ENCODE measurements around the gene CNPY1. TPM values are rescaled to one million over a fixed set of nuclear protein-coding genes. Genes with fewer than 3 reads are reported as not detected.

The CNPY1 gene
- total RNA-seq, 1 experiment from 2014 or later = not detected

DNA sequence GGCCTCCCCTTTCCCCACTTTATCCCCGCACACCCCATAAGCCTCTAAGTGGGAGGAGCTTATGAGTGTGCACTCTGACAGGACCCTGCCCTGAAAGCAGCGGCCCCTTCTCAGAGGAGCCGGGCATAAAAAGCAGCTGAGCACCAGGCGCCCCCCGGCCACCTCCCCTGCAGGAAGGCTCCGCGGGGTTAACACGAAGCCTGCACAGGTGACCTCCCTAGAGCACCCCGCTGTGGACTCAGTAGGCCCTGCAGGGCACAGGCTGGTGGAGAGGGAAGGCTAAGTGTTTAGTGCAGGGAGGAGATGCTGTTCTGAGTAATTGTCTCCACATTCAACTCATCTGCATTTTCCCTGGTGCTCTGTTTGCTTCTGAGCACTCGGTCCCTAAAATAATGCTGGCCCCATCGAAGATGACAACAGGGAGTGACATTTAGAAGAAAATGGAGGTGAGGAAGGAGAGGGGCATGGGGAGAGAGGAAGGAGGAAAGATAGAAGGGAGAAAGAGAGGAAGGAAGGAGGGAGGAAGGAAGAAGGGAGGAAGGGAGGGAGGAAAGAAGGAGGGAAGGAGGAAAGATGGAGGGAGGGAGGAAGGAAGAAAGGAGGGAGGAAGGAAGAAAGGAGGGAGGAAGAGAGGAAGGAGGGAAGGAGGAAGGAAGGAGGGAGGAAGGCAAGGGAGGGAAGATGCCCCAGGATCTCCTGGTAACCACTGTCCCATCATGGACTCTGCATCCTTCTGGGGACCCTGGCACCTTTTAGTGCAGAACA is 25.4 kb upstream of the CNPY1 start:
- ChIA-PET CTCF (interaction anchor here (0.7 kb wide), 1 partner anchor 34 kb away, joined by 9 read pairs; no protein-coding TSS in a partner anchor), POLR2A (interaction anchor here (0.7 kb wide), 1 partner anchor 744 kb away, joined by 15 read pairs; no protein-coding TSS in a partner anchor)
- Histone ChIP-seq H3K27me3 (ENCODE audit: control insufficient read depth, insufficient read depth, low read length) (no peaks in the 10 kb centered on the region), H3K36me3 (ENCODE audit: control insufficient read depth, insufficient read depth, low read length) (no peaks in the 10 kb centered on the region), H3K4me3 (ENCODE audit: low read depth in 2 of 2, low read length in 2 of 2) (no peak overlapping the region), H3K27ac (ENCODE audit: low read length) (no peak overlapping the region), H3K9me3 (ENCODE audit: control insufficient read depth, insufficient read depth, low read depth, low read length) (no peaks in the 10 kb centered on the region), H3K4me1 (ENCODE audit: control insufficient read depth, insufficient read depth, low read length) (no peaks in the 10 kb centered on the region)
- no TSS peak for BruUV-seq (replicated peaks)
- intact Hi-C loops (cut with micrococcal nuclease; ENCODE audit: unreplicated experiment) = no loop called here
- DNase-seq (ENCODE audit: low read depth, low spot score) (no peak), ATAC-seq (no peak)
- TF ChIP-seq TCF7L2 (IDR thresholded peaks at IDR 0.05; ENCODE audit: low read depth, low read length) = no peak
- TF ChIP-seq, protein P1, sequence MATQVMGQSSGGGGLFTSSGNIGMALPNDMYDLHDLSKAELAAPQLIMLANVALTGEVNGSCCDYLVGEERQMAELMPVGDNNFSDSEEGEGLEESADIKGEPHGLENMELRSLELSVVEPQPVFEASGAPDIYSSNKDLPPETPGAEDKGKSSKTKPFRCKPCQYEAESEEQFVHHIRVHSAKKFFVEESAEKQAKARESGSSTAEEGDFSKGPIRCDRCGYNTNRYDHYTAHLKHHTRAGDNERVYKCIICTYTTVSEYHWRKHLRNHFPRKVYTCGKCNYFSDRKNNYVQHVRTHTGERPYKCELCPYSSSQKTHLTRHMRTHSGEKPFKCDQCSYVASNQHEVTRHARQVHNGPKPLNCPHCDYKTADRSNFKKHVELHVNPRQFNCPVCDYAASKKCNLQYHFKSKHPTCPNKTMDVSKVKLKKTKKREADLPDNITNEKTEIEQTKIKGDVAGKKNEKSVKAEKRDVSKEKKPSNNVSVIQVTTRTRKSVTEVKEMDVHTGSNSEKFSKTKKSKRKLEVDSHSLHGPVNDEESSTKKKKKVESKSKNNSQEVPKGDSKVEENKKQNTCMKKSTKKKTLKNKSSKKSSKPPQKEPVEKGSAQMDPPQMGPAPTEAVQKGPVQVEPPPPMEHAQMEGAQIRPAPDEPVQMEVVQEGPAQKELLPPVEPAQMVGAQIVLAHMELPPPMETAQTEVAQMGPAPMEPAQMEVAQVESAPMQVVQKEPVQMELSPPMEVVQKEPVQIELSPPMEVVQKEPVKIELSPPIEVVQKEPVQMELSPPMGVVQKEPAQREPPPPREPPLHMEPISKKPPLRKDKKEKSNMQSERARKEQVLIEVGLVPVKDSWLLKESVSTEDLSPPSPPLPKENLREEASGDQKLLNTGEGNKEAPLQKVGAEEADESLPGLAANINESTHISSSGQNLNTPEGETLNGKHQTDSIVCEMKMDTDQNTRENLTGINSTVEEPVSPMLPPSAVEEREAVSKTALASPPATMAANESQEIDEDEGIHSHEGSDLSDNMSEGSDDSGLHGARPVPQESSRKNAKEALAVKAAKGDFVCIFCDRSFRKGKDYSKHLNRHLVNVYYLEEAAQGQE (IDR thresholded peaks at IDR 0.05; ENCODE audit: insufficient read depth in 1 of 2, low read depth in 2 of 2, low read length in 1 of 2) = no peak
- TF ChIP-seq SIN3A (IDR thresholded peaks at IDR 0.05; ENCODE audit: borderline replicate concordance, insufficient read depth, low read depth, low read length) = no peak
- no peak for TF ChIP-seq POLR2AphosphoS5 (IDR thresholded peaks at IDR 0.05; ENCODE audit: low read depth, low read length)
- TF ChIP-seq, protein P2, sequence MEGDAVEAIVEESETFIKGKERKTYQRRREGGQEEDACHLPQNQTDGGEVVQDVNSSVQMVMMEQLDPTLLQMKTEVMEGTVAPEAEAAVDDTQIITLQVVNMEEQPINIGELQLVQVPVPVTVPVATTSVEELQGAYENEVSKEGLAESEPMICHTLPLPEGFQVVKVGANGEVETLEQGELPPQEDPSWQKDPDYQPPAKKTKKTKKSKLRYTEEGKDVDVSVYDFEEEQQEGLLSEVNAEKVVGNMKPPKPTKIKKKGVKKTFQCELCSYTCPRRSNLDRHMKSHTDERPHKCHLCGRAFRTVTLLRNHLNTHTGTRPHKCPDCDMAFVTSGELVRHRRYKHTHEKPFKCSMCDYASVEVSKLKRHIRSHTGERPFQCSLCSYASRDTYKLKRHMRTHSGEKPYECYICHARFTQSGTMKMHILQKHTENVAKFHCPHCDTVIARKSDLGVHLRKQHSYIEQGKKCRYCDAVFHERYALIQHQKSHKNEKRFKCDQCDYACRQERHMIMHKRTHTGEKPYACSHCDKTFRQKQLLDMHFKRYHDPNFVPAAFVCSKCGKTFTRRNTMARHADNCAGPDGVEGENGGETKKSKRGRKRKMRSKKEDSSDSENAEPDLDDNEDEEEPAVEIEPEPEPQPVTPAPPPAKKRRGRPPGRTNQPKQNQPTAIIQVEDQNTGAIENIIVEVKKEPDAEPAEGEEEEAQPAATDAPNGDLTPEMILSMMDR (IDR thresholded peaks at IDR 0.05) = no peak
- in situ Hi-C loops (cut with HindIII; ENCODE audit: low pct_unique_long_range_greater_than_20kb, low sequenced_read_pairs) = no loop called here

- ATAC-seq = no peak
- Histone ChIP-seq H3K27me3 (ENCODE audit: control insufficient read depth, insufficient read depth, low read length) (no peaks in the 10 kb centered on the region), H3K36me3 (ENCODE audit: control insufficient read depth, insufficient read depth, low read length) (no peaks in the 10 kb centered on the region), H3K27ac (ENCODE audit: low read length) (no peak overlapping the region), H3K4me3 (ENCODE audit: low read depth in 2 of 2, low read length in 2 of 2) (no peak overlapping the region), H3K9me3 (ENCODE audit: control insufficient read depth, insufficient read depth, low read depth, low read length) (no peaks in the 10 kb centered on the region), H3K4me1 (ENCODE audit: control insufficient read depth, insufficient read depth, low read length) (no peaks in the 10 kb centered on the region)
- POLR2A ChIA-PET = interaction anchor here (0.7 kb wide), 1 partner anchor 744 kb away, joined by 15 read pairs; no protein-coding TSS in a partner anchor
- intact Hi-C loops (cut with micrococcal nuclease; ENCODE audit: unreplicated experiment) (no loop called here), in situ Hi-C loops (cut with HindIII; ENCODE audit: low pct_unique_long_range_greater_than_20kb, low sequenced_read_pairs) (no loop called here)
- DNase-seq (ENCODE audit: low read depth, low spot score) = no peak
- CTCF ChIA-PET = interaction anchor here (0.7 kb wide), 1 partner anchor 35 kb away, joined by 9 read pairs; no protein-coding TSS in a partner anchor
- no TSS peak for BruUV-seq (replicated peaks)
- TF ChIP-seq TCF7L2 (IDR thresholded peaks at IDR 0.05; ENCODE audit: low read depth, low read length) (no peak), POLR2AphosphoS5 (IDR thresholded peaks at IDR 0.05; ENCODE audit: low read depth, low read length) (no peak), SIN3A (IDR thresholded peaks at IDR 0.05; ENCODE audit: borderline replicate concordance, insufficient read depth, low read depth, low read length) (no peak)
- TF ChIP-seq, protein P2 (IDR thresholded peaks at IDR 0.05) = no peak
- TF ChIP-seq, protein P1 (IDR thresholded peaks at IDR 0.05; ENCODE audit: insufficient read depth in 1 of 2, low read depth in 2 of 2, low read length in 1 of 2) = no peak
These were observed 24.6 kb upstream of the CNPY1 start for GRCh38 chr7:155570991-155571390.

Measured in Panc1 (cell line).